Stimulated activated naive CD8-positive, alpha-beta T cell treated with anti-CD3 and anti-CD28 coated beads, Interleukin-15, Interleukin-2, amounts not matched to agents 100 ng/mL and 50 ng/mL, for 24 hours (primary cell): ENCODE data around the gene GOLGA5.
A peak's percentile ranks its signal among the peaks of the same experiment; 100 is the strongest.
"Not testable (repeated sequence)": the region's sequence is repeated elsewhere in the genome, so short reads cannot be mapped to it uniquely, and the experiment has no call there.

ENCODE experiments used
- H3K27ac Mint-ChIP-seq: one replicate; pipeline ENCODE4 v1.8.0; 2021; ENCODE audit warnings: mild to moderate bottlenecking, mixed read lengths
- H3K27me3 Mint-ChIP-seq: one replicate; pipeline ENCODE4 v1.8.0; 2021; ENCODE audit warnings: mixed read lengths
- H3K36me3 Mint-ChIP-seq: one replicate; pipeline ENCODE4 v1.8.0; 2021; ENCODE audit warnings: low read depth, mixed read lengths
- H3K4me1 Mint-ChIP-seq: one replicate; pipeline ENCODE4 v1.8.0; 2021; ENCODE audit warnings: low read depth, mixed read lengths
- H3K4me3 Mint-ChIP-seq: one replicate; pipeline ENCODE4 v1.8.0; 2021; ENCODE audit warnings: mild to moderate bottlenecking, mixed read lengths
- H3K9me3 Mint-ChIP-seq: one replicate; pipeline ENCODE4 v1.8.0; 2021; ENCODE audit warnings: mixed read lengths

The GOLGA5 gene

DNA sequence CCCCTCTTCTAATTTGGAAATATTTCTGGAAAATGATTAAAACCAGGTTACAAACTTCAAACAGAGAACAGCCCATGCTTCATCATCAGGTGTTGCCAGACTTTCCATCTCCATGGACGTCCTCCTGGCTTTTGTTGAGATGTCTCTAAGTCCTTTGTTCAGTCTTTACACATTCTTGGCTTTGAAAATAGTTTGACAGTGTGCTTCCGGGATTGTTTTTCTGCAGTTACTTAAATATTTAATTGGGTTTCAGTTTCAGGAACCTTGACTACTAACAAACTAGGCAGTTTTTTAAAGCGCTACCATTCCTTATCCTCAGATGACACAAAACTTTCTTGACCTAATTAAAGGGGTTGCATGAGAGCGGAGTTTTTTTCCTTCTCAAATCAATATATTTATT is 47.8 kb downstream of the GOLGA5 start:
- peak overlapping the region; percentile 5 for H3K27ac Mint-ChIP-seq
- peaks cover 6% of the 10 kb centered on the region for H3K9me3 Mint-ChIP-seq
- H3K27me3 Mint-ChIP-seq: no peaks in the 10 kb centered on the region
- H3K4me1 Mint-ChIP-seq: peaks cover 42% of the 10 kb centered on the region
- H3K36me3 Mint-ChIP-seq: peaks cover 46% of the 10 kb centered on the region
- H3K4me3 Mint-ChIP-seq: no peak overlapping the region

DNA sequence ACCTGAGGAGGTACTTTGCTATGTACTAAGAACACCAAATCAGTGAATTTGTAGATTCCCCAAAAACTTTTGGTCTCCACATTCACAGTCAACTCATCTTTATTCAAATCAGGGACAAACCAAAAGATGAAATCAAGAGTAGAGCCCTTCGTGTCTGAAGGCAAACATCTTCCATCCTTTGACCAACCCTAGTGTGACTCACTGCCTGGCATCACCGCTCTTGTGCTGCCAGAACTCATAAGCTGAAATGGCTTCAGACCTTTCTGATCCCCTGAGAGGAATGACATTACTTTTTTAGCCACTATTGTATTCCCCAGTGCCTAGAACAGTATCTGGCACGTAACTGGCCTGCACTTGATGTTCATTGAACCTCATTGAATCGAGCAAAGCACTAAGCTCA is 50.1 kb downstream of the GOLGA5 start:
- Mint-ChIP-seq H3K27ac (peak overlapping the region; percentile 89), H3K4me1 (peaks cover 61% of the 10 kb centered on the region), H3K36me3 (peaks cover 31% of the 10 kb centered on the region), H3K4me3 (peak overlapping the region; percentile 57), H3K27me3 (no peaks in the 10 kb centered on the region), H3K9me3 (peaks cover 6% of the 10 kb centered on the region)

DNA sequence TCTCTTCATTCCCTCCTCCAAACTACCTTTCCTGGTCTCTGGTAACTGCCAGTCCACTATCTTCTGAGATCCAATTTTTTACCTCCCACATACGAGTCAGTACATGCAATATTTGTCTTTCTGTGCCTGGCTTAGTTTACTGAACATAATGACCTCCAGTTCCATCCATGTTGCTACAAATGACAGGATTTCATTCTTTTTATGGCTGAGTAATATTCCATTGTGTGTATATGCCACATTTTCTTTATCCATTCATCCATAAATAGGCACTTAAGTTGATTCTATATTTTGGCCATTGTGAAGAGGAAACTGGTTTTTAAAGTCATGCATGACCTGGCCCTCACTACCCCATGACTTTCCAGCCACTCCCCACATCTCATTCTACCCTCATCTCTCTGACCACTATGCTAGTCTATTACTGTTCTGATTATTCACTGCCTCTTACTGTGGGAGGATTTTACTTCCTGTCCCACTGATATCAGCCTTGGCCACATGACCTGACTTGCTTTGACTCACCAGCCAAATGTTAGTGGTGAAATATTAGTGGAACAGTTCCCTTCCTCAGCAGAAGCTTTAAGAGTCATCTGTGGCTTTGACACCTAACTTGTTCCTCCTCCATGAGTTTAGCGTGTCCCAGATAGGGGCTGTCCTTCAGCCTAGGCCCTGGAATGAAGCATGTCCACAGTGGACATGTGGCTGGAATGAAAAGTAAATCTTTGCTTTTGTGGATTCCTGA is 52.2 kb downstream of the GOLGA5 start:
- Mint-ChIP-seq H3K9me3 (peaks cover 6% of the 10 kb centered on the region), H3K27me3 (no peaks in the 10 kb centered on the region), H3K36me3 (peaks cover 21% of the 10 kb centered on the region), H3K27ac (peak overlapping the region; percentile 93), H3K4me1 (peaks cover 61% of the 10 kb centered on the region), H3K4me3 (peak overlapping the region; percentile 30)

DNA sequence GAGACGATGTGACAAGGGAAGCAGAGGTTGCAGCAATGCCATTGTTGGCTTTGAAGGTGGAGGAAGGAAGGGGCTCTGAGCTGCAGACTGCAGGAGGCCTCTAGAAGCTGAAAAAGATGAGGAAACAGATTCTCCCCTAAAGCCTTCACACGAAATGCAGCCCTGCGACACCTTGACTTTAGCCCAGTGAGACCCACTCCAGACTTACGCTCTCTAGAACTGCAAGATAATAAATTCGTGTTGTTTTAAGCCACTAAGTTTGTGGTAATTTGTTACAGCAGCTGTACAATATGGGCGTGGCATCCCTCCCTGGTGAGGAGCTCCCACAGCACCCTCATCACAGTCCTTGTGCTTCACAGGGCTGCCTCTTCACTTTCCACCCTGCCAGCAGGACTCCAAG is 53.2 kb downstream of the GOLGA5 start:
- Mint-ChIP-seq H3K9me3 (peaks cover 10% of the 10 kb centered on the region), H3K27ac (peak overlapping the region; percentile 93), H3K4me1 (peaks cover 58% of the 10 kb centered on the region), H3K36me3 (peaks cover 16% of the 10 kb centered on the region), H3K4me3 (no peak overlapping the region), H3K27me3 (peaks cover 4% of the 10 kb centered on the region)

DNA sequence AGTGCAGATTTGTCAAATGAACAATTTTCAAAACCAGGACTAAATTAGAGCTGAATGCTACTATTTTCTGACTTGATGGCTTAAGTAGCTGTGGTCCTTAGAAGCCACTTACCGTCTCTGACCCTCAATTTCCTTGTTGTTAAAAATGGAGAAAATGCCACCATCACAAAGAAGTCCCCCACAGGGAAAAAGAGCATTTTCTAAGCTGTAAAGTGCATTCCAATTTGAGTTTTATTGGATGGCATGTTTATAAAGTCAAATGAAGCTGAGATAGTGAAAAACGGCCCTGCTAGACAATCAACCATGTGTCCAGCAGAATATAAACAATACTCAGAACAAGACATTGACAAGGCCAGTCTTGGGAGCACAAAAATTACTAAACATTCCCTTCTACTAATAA is 53.6 kb downstream of the GOLGA5 start:
- peaks cover 16% of the 10 kb centered on the region for H3K36me3 Mint-ChIP-seq
- H3K4me1 Mint-ChIP-seq: peaks cover 58% of the 10 kb centered on the region
- peaks cover 10% of the 10 kb centered on the region for H3K9me3 Mint-ChIP-seq
- no peak overlapping the region for H3K4me3 Mint-ChIP-seq
- H3K27ac Mint-ChIP-seq: peak overlapping the region; percentile 93
- H3K27me3 Mint-ChIP-seq: peaks cover 5% of the 10 kb centered on the region

DNA sequence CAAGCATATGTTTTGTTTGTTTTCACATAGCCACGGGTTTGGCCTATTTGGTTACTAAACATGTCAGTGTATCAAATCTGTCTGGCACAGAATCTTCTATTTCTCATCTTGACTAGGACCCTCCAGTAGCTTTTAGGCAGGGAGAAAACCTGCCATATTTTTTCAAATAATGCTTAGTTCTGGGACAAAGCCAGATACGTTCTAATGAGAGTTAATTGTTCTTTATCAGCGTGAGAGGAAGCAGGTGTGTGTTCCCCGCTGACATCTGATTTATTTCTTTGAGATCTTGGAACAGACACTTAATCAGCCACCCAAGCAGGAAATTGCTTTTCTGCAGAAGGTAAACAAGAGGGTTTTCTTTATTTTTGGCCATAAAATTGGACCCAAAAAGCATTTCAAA is 54.8 kb downstream of the GOLGA5 start:
- H3K4me1 Mint-ChIP-seq: peaks cover 49% of the 10 kb centered on the region
- H3K27ac Mint-ChIP-seq: no peak overlapping the region
- peaks cover 12% of the 10 kb centered on the region for H3K36me3 Mint-ChIP-seq
- peaks cover 5% of the 10 kb centered on the region for H3K27me3 Mint-ChIP-seq
- no peak overlapping the region for H3K4me3 Mint-ChIP-seq
- peaks cover 15% of the 10 kb centered on the region for H3K9me3 Mint-ChIP-seq

DNA sequence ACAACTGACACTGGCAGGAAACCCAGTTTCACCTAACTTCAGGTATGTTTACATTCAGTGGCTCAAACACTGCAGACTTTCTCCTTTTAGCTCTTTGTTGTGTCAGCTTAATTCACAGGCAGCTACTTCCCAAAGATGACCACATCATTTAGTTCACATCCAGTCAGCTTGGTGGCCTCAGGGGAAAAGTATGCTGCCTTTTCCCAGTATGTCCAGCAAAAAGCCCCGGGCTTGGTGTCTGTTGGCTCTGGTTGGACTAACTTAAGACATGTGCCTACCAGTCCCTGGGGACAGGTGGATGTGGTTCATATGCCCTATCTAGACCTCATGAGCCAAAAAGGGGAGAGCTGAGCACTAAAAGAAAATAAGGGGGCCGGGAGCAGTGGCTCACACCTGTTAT is 56.4 kb downstream of the GOLGA5 start:
- Mint-ChIP-seq H3K27me3 (peaks cover 5% of the 10 kb centered on the region), H3K4me3 (no peak overlapping the region), H3K27ac (no peak overlapping the region), H3K9me3 (peaks cover 20% of the 10 kb centered on the region), H3K36me3 (peaks cover 7% of the 10 kb centered on the region), H3K4me1 (peaks cover 33% of the 10 kb centered on the region)

DNA sequence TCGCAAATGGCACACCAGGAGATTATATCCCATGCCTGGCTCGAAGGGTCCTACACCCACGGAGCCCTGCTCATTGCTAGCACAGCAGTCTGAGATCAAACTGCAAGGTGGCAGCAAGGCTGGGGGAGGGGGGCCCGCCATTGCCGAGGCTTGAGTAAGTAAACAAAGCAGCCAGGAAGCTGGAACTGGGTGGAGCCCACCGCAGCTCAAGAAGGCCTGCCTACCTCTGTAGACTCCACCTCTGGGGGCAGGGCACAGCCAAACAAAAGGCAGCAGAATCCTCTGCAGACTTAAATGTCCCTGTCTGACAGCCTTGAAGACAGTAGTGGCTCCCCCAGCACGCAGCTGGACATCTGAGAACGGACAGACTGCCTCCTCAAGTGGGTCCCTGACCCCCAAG is 59.0 kb downstream of the GOLGA5 start:
- not testable (repeated sequence) for H3K36me3 Mint-ChIP-seq, H3K4me3 Mint-ChIP-seq, H3K4me1 Mint-ChIP-seq, H3K27me3 Mint-ChIP-seq, H3K27ac Mint-ChIP-seq
- peaks cover 14% of the 10 kb centered on the region for H3K9me3 Mint-ChIP-seq

DNA sequence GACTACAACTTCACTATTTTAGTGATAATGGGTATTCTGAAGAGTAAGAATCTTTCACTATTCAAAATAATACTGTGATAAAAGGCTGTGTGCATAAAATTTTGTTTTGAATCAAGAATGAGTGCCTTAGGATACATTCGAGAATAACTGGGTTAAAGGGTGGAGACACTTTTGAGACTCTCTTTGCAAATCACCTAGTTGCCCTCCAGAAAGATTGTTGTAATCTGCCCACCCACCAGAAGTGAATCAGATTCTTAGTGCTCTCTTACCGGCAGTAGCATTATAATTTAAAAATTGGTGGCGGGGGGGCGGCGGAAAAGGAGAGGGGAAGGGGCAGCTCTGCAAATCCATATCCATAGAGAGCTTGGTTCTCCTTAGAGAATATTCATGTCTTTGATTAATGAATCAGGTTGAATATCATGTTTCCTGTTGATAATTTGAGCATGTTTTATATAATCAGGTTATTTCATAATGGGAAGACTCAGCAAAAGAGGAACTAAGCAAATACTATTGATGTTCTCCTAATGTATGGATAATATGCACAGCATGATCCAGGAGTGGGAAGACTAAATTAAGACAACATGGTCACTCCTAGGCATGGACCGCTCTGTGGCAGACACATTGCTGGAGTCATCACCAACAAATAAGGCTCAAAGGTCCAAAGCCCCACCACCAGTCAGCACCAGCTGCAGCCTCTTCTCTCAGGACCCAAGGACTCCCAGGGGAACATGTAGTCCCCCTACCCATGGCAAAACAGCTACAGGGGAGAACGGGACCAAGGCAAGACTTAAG is 66.1 kb downstream of the GOLGA5 start:
- no peak overlapping the region for H3K27ac Mint-ChIP-seq
- H3K4me1 Mint-ChIP-seq: peaks cover 4% of the 10 kb centered on the region
- H3K9me3 Mint-ChIP-seq: peaks cover 2% of the 10 kb centered on the region
- H3K4me3 Mint-ChIP-seq: no peak overlapping the region
- no peaks in the 10 kb centered on the region for H3K36me3 Mint-ChIP-seq
- H3K27me3 Mint-ChIP-seq: no peaks in the 10 kb centered on the region

DNA sequence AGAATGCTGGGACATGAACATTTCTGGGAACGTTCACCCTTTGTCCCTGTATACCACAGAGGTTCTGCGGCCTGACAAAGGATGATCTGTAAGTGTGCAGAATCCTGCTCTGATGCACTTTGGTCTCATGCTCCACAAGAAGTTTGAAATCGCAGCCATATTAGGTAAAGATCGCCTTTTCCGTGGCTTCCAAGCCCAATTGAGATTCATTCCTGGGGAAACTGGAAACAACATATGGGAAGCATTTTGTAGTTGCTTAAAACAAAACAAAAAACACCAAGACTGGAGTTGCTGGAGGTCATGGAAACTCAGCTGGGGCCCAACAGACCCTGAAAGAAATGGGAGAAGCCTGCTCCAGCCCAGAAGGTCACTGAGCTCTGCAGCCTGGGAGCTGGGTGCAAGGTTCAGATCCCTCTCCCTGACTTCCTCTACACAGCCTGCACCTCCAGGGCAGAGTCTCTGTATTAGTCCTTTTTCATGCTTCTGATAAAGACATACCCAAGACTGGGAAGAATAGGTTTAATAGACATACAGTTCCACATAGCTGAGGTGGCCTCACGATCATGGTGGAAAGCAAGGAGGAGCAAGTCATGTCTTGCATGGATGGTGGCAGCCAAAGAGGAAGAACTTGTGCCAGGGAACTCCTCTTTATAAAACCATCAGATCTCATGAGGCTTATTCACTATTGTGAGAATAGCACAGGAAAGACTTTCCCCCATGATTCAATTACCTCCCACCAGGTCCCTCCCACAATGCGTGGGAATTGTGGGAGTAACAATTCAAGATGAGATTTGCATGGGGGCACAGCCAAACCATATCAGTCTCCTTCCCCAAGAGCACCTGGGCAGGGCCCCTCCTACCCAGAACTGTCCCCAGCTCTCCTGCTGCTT is 68.0 kb downstream of the GOLGA5 start:
- no peaks in the 10 kb centered on the region for H3K36me3 Mint-ChIP-seq
- peaks cover 4% of the 10 kb centered on the region for H3K4me1 Mint-ChIP-seq
- H3K27ac Mint-ChIP-seq: no peak overlapping the region
- H3K4me3 Mint-ChIP-seq: no peak overlapping the region
- no peaks in the 10 kb centered on the region for H3K27me3 Mint-ChIP-seq
- peaks cover 8% of the 10 kb centered on the region for H3K9me3 Mint-ChIP-seq

DNA sequence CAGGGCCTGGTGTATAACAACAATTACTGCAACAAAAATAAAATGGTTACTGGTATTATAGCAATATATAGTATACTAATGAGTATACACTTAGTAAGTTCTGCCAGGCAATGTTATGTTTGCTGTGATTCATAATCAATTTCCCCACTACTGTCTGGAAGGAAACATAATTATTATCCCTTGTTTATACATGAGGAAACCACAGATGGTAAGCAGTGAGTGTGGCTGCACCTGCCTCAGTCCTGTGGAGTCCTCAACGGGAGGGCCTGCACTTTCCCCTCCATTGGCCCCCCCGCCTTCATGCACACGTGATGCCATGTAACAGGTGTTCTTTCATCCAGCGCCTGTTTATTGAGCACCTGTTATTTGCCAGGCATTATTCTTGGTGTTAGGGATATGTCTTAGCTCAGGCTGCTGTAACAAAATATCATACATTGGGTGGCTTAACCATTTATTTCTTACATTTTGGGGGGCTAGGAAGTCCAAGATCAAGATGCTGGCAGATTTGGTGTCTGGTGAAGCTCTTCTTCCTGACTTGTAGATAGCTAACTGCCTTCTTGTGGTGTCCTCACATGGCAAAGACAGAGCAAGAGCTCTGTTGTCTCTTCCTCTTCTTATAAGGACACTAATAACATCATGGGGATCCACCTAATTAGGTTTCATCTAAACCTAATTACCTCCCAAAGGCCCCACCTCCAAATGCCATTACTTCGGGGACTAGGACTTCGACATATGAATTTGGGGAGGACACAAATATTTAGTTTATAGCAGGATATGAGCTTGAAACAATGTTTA is 69.4 kb downstream of the GOLGA5 start:
- H3K36me3 Mint-ChIP-seq: no peaks in the 10 kb centered on the region
- peaks cover 4% of the 10 kb centered on the region for H3K4me1 Mint-ChIP-seq
- H3K9me3 Mint-ChIP-seq: peaks cover 8% of the 10 kb centered on the region
- H3K27ac Mint-ChIP-seq: no peak overlapping the region
- H3K27me3 Mint-ChIP-seq: no peaks in the 10 kb centered on the region
- no peak overlapping the region for H3K4me3 Mint-ChIP-seq

DNA sequence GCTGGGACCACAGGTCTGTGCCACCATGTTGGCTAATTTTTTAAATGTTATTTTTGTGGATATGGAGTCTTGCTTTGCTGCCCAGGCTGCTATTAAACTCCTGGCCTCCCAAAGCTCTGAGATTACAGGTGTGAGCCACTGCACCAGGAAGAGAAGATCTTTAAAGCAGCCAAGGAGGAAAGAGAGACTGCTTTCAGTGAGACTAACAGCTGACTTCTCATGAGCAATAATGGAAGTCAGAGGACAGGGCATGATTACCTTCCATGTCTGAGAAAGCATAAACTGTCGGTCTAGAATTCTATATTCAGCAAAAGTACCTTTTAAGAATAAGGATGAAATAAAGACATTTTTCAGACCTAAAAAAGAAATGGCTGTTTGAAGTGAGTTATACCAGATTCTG is 71.6 kb downstream of the GOLGA5 start:
- no peaks in the 10 kb centered on the region for H3K36me3 Mint-ChIP-seq
- no peaks in the 10 kb centered on the region for H3K27me3 Mint-ChIP-seq
- no peak overlapping the region for H3K27ac Mint-ChIP-seq
- H3K4me1 Mint-ChIP-seq: peaks cover 4% of the 10 kb centered on the region
- H3K4me3 Mint-ChIP-seq: no peak overlapping the region
- H3K9me3 Mint-ChIP-seq: peaks cover 8% of the 10 kb centered on the region

DNA sequence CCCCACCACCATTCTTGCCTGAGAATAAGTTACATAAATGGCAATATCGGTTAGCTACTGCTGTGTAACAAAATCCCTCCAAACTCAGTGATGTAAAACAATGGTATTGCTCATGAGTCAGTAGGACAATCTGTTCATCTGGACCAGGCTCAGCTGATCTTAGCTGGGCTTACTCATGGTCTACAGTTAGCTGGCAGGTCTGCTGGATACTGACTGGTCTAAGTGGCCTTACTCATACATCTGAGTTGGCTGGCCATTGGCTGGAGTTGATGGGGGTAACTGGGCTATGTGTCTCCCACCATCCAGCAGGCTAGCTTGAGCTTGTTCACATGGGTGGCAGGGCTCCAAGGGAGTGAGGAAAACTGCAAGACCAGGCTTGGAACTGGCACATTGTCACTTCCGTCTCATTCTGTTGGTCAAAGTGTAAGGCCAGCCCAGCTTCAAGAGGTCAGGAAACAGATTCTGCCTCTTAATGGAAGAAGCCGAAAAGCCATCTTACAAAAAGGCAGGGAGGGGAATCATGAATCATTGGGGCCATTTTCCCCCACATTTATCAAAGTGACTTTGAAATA is 72.2 kb downstream of the GOLGA5 start:
- Mint-ChIP-seq H3K4me3 (no peak overlapping the region), H3K27ac (no peak overlapping the region), H3K9me3 (peaks cover 8% of the 10 kb centered on the region), H3K4me1 (peaks cover 4% of the 10 kb centered on the region), H3K36me3 (no peaks in the 10 kb centered on the region), H3K27me3 (no peaks in the 10 kb centered on the region)
